Fibroblast of upper back skin (primary cell): ENCODE measurements around the gene MYO1G.
"Not testable (repeated sequence)": the region's sequence is repeated elsewhere in the genome, so short reads cannot be mapped to it uniquely, and the experiment has no call there.

Source experiments
- DNase-seq: peaks from one replicate; pipeline ENCODE4 v3.0.0-alpha.2; 2013

MYO1G gene

GRCh38 chr7:44935016-44935415 is 43.8 kb downstream of the MYO1G start:
- DNase-seq, result no peak

DNA sequence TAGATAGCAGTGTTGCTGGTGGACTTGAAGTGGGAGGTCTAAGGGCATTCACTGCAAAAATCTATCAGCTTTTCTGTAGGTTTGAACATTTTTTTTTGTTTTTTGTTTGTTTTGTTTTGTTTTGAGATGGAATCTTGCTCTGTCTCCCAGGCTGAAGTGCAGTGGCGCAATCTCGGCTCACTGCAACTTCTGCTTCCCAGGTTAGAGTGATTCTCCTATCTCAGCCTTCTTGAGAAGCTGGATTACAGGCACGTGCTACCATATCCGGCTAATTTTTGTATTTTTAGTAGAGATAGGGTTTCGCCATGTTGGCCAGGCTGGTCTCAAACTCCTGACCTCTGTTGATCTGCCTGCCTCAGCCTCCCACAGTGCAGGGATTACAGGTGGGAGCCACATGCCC is 44.3 kb downstream of the MYO1G start:
- not testable (repeated sequence) for DNase-seq

DNA sequence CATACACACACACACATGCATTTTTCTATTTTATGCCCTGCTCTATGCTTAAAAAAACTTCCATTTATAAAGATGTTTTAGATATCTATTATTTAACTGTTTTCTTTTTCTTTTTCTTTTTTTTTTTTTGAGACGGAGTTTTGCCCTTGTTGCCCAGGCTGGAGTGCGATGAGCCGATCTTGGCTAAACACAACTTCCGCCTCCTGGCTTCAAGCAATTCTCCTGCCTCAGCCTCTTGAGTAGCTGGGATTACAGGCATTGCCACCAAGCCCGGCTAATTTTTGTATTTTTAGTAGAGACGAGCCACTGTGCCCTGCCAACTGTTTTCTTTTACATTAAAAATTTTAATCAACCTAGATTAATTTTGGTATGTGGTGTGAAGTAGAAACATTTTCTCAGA is 47.9 kb downstream of the MYO1G start:
- DNase-seq, result no peak

DNA sequence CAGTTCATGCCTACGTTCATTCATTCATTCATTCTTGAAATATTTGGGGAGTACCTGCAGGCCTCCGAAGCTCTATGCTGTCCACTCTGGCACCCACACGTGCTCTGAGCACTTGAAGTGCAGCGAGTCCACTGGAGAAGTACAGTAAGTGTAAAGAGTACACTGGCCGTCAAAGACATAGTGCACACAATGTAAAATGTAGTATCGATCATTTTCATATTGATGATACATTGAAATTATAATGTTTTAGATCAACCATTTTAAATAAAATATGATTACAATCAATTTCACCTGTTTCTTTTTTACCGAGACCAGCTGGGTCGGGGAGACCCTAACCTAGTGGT is 56.5 kb downstream of the MYO1G start:
- no peak for DNase-seq

- peak; percentile 70 for DNase-seq
Observed at GRCh38 chr7:44921607-44922350, 57.0 kb downstream of the MYO1G start.

- no peak for DNase-seq
Observed at GRCh38 chr7:44920119-44920518, 58.7 kb downstream of the MYO1G start.

DNA sequence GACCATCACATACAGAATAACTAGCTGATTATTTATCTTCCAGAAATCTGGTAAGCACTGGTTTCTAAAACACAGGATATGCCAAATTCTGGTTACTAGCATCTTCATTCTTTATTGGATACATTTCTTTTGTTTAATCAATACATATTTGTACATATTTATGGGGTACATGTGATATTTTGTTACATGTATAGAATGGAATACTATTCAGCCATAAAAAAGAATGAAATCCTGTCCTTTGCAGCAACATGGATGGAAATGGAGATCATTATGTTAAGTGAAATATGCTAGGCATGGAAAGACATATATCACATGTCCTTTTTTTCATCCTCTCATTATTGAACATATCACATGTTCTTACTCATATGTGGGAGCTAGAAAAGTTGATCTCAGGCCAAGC is 60.8 kb downstream of the MYO1G start:
- DNase-seq, result no peak

- DNase-seq, result no peak
Observed at GRCh38 chr7:44917465-44917864, 61.4 kb downstream of the MYO1G start.

DNA sequence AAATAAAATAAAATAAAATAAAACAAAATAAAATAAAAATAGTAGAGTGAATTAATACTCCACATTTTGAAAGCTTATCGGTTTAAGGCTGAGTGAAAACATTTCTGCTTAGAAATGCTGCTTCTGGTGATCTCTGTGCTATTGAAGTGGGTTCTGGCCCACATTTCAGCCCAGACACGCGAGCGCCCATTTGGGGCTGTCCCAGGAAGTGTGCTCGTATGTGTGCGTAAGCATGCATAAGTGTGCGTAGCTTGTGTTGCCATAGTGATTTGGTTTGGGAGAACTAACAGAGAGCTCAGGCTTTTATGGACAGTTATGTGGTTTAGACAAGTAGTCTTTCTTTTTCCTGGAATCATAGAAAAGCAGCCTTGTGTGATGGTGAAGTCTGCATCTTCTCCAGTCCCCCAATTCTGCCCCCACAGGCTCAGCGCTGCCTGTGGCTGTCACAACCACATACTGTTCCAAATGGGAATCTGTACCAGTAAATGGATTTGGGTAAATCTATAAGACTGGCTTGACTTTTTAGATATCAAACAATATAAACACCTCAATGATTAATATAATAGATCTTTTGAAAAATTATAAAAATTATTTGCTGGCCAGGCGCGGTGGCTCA is 63.7 kb downstream of the MYO1G start:
- no peak for DNase-seq

GRCh38 chr7:44912775-44913347 is 66.0 kb downstream of the MYO1G start:
- DNase-seq, result no peak
